T-helper 22 cell (primary cell): ENCODE data around the gene FRMPD2.
"Not testable (repeated sequence)": the region's sequence is repeated elsewhere in the genome, so short reads cannot be mapped to it uniquely, and the experiment has no call there.

Source experiments
- DNase-seq: peaks from one replicate; pipeline ENCODE4 v3.0.0-alpha.2; 2020; ENCODE audit warnings: low read depth

Gene FRMPD2

GRCh38 chr10:48126251-48126650 lies 148.2 kb downstream of the FRMPD2 start:
- DNase-seq: not testable (repeated sequence)

GRCh38 chr10:48125631-48126030 lies 148.9 kb downstream of the FRMPD2 start:
- DNase-seq: not testable (repeated sequence)

DNA sequence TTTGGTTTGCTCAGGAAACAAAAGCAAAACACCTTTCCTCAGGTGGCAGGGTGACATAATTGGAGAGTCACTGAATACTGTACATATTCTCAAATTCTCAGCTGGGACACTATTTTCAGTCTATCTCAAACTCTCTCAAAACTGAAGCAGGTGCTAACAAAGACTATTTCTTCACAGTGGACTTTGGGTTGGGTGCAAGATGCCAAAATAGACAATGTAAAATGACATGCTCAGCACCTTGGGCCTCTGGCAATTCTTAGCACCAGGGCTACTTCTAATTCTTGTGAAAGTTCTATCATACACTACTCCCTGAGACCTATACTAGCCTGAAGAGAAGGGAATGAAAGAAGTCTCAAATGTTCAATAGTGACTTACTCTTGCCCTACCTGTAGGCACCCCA lies 151.9 kb downstream of the FRMPD2 start:
- not testable (repeated sequence) for DNase-seq

- DNase-seq: not testable (repeated sequence)
These were observed 164.2 kb downstream of the FRMPD2 start for GRCh38 chr10:48110277-48110676.
